ENCODE data around the gene TMEM271. TPM values are rescaled to one million over a fixed set of nuclear protein-coding genes. Genes with fewer than 3 reads are reported as not detected.

Gene TMEM271
- total RNA-seq, 2 donors from 2014 or later = not detected

DNA sequence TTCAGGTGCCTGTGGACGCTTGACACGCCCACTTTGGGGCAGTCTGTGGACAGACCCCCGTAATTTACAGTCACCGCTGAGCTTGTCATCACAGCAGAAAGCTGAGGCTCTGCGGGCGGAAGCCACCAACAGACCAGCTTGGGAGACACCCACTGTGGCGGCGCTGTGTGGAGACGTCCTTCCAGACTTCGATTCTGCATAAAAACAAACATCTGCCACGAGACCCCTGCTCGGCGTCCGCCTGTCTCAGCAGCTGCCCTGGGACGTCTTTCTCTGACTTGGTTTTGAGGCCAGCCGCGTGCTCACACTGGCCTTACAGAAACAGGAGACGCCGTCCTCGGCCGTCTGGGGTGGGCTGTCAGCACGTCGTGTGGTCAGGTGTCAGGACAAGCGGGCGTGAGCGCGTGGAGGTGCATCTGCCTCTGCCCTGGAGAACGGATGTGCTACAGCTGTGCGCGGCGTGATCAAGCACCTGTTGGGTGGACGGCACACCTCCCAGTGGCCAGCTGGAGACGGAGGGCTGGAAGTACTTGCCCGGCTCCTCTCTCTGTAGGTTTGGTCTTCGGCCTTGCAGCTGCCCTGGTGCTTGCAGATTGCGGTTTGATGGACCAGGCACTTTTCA, 39.6 kb downstream of the TMEM271 start:
- 94 to 95% methylated on average over 22 to 36 of the region's 36 CpGs for WGBS, 2 experiments (ENCODE audit: insufficient coverage in 1 of 2, insufficient read length in 1 of 2)
- no peaks in the 10 kb centered on the region for H3K4me1 ChIP-seq (ENCODE audit: control insufficient read depth, insufficient read depth, low read length)
- H3K9me3 ChIP-seq (ENCODE audit: control insufficient read depth, low read length) = no peaks in the 10 kb centered on the region
- H3K4me3 Mint-ChIP-seq = no peak overlapping the region
- TF ChIP-seq, protein P1, sequence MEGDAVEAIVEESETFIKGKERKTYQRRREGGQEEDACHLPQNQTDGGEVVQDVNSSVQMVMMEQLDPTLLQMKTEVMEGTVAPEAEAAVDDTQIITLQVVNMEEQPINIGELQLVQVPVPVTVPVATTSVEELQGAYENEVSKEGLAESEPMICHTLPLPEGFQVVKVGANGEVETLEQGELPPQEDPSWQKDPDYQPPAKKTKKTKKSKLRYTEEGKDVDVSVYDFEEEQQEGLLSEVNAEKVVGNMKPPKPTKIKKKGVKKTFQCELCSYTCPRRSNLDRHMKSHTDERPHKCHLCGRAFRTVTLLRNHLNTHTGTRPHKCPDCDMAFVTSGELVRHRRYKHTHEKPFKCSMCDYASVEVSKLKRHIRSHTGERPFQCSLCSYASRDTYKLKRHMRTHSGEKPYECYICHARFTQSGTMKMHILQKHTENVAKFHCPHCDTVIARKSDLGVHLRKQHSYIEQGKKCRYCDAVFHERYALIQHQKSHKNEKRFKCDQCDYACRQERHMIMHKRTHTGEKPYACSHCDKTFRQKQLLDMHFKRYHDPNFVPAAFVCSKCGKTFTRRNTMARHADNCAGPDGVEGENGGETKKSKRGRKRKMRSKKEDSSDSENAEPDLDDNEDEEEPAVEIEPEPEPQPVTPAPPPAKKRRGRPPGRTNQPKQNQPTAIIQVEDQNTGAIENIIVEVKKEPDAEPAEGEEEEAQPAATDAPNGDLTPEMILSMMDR (conservative IDR thresholded peaks at IDR 0.05) = no peak
- H3K9ac ChIP-seq (ENCODE audit: extremely low read depth, low read length, poor library complexity, severe bottlenecking) = no peak overlapping the region
- no peaks in the 10 kb centered on the region for H3K27me3 Mint-ChIP-seq (ENCODE audit: insufficient read depth)
- no peaks in the 10 kb centered on the region for H3K4me1 Mint-ChIP-seq
- H3K9me3 Mint-ChIP-seq = peaks cover 1% of the 10 kb centered on the region
- H3K27ac Mint-ChIP-seq = no peak overlapping the region
- H3K36me3 ChIP-seq (ENCODE audit: control insufficient read depth, insufficient read depth, low read length) = peaks cover 30% of the 10 kb centered on the region
- DNase-seq = no peak
- no peak overlapping the region for H3K4me3 ChIP-seq (ENCODE audit: low read length)
- H3K27ac ChIP-seq (ENCODE audit: low read depth, low read length) = no peak overlapping the region
- H3K27me3 ChIP-seq (ENCODE audit: control insufficient read depth, insufficient read depth, low read length, poor library complexity, severe bottlenecking) = no peaks in the 10 kb centered on the region
- H3K36me3 Mint-ChIP-seq (ENCODE audit: low read depth) = peaks cover 41% of the 10 kb centered on the region

DNA sequence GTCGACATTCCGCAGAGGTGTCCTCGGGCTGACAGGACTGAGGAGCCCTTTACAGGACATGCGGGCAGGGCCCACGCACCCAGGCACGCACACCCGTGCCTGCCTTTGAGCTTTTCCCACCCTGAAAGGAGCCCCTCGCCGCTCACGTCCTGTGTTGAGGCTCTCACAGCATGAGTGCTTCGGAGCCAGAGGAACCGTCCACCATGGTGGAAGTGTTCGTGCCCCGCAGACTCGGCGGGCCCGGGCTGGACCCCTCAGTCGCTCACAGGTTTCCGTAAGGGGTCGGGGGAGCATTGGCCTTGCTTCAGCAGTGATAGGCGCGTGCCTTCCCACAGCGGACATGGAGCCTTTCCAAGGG, 40.2 kb downstream of the TMEM271 start:
- TF ChIP-seq, protein P1 (conservative IDR thresholded peaks at IDR 0.05) = no peak
- Mint-ChIP-seq H3K4me1 (no peaks in the 10 kb centered on the region), H3K27ac (no peak overlapping the region), H3K9me3 (no peaks in the 10 kb centered on the region), H3K4me3 (no peak overlapping the region), H3K36me3 (ENCODE audit: low read depth) (peaks cover 47% of the 10 kb centered on the region), H3K27me3 (ENCODE audit: insufficient read depth) (no peaks in the 10 kb centered on the region)
- Histone ChIP-seq H3K4me3 (ENCODE audit: low read length) (no peak overlapping the region), H3K9me3 (ENCODE audit: control insufficient read depth, low read length) (no peaks in the 10 kb centered on the region), H3K27me3 (ENCODE audit: control insufficient read depth, insufficient read depth, low read length, poor library complexity, severe bottlenecking) (no peaks in the 10 kb centered on the region), H3K4me1 (ENCODE audit: control insufficient read depth, insufficient read depth, low read length) (no peaks in the 10 kb centered on the region), H3K9ac (ENCODE audit: extremely low read depth, low read length, poor library complexity, severe bottlenecking) (no peak overlapping the region), H3K36me3 (ENCODE audit: control insufficient read depth, insufficient read depth, low read length) (peaks cover 36% of the 10 kb centered on the region), H3K27ac (ENCODE audit: low read depth, low read length) (no peak overlapping the region)
- 96% methylated on average over 17 to 23 of the region's 23 CpGs for WGBS, 2 experiments (ENCODE audit: insufficient coverage in 1 of 2, insufficient read length in 1 of 2)
- DNase-seq = no peak

DNA sequence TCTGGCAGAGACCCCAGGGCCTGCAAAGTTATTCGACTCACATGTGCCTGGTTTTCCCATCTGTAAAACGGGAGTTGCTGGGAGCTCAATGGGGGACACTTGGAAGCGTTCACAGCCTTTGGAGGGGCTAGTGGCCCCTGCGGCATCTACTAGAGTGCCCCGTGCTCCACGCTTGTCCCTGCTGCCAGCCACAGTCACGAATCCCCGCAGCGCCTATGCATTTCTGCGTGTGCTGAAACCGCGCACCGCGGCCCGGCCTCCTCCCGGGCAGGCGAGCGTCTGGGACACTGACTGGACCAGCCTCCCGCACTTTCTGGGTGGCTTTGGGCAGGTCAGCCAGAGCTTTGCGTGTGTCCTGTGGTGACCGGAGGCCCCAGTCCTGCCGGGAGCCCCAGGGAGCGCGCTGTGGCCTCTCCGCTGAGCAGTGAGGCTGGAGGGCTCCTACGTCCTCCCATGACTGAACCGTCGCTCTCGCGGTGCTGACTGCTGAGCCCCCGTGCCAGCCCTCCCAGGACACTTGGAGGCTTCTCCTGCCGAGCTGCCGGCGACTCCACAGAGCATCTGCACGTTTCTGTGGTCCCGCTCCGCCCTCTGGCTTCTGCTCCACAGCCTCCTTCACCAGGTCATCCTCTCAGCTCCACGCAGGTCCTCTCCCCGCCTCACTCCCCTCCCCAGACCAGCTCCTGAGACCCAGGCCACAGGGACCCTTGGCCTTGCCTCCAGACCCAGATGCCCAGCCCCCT, 40.7 kb downstream of the TMEM271 start:
- Histone ChIP-seq H3K27ac (ENCODE audit: low read depth, low read length) (no peak overlapping the region), H3K9me3 (ENCODE audit: control insufficient read depth, low read length) (no peaks in the 10 kb centered on the region), H3K9ac (ENCODE audit: extremely low read depth, low read length, poor library complexity, severe bottlenecking) (no peak overlapping the region), H3K36me3 (ENCODE audit: control insufficient read depth, insufficient read depth, low read length) (peaks cover 41% of the 10 kb centered on the region), H3K4me1 (ENCODE audit: control insufficient read depth, insufficient read depth, low read length) (no peaks in the 10 kb centered on the region), H3K27me3 (ENCODE audit: control insufficient read depth, insufficient read depth, low read length, poor library complexity, severe bottlenecking) (no peaks in the 10 kb centered on the region), H3K4me3 (ENCODE audit: low read length) (no peak overlapping the region)
- DNase-seq = no peak
- peaks cover 52% of the 10 kb centered on the region for H3K36me3 Mint-ChIP-seq (ENCODE audit: low read depth)
- no peaks in the 10 kb centered on the region for H3K9me3 Mint-ChIP-seq
- no peak overlapping the region for H3K4me3 Mint-ChIP-seq
- TF ChIP-seq, protein P1 (conservative IDR thresholded peaks at IDR 0.05) = no peak
- 95 to 96% methylated on average over 37 to 39 of the region's 39 CpGs for WGBS, 2 experiments (ENCODE audit: insufficient coverage in 1 of 2, insufficient read length in 1 of 2)
- no peaks in the 10 kb centered on the region for H3K27me3 Mint-ChIP-seq (ENCODE audit: insufficient read depth)
- H3K27ac Mint-ChIP-seq = no peak overlapping the region
- no peaks in the 10 kb centered on the region for H3K4me1 Mint-ChIP-seq
